Retina (tissue), 1 donor: ENCODE results near the gene RPS26.
A peak's percentile ranks its signal among the peaks of the same experiment; 100 is the strongest.
"Not testable (repeated sequence)": the region's sequence is repeated elsewhere in the genome, so short reads cannot be mapped to it uniquely, and the experiment has no call there.

Experiments used
- DNase-seq: peaks from one replicate; pipeline ENCODE4 v3.0.0-alpha.2; 2016

RPS26 gene

GRCh38 chr12:56041552-56042429, at the start of gene RPS26:
Gene RPS26, plus strand, starts transcription at chr12:56041918. Its CDS starts 249 bp downstream, at chr12:56042167.
- peak; percentile 99 for DNase-seq

- DNase-seq, result no peak
Observed at GRCh38 chr12:55993230-55993853, 48.4 kb upstream of the RPS26 start.

GRCh38 chr12:55995366-55995765, 46.4 kb upstream of the RPS26 start:
- no peak for DNase-seq

GRCh38 chr12:55996201-55996714, 45.5 kb upstream of the RPS26 start:
- peak; percentile 74 for DNase-seq

GRCh38 chr12:55996715-55997534, 44.8 kb upstream of the RPS26 start, which contains the start of gene SUOX:
Gene SUOX, plus strand, starts transcription at chr12:55997276. Its CDS starts 4,946 bp downstream, at chr12:56002222.
- peak; percentile 91 for DNase-seq

GRCh38 chr12:55997535-55997859, 44.2 kb upstream of the RPS26 start:
- no peak for DNase-seq

- DNase-seq, result not testable (repeated sequence)
Observed at GRCh38 chr12:55999522-55999921, 42.2 kb upstream of the RPS26 start.

GRCh38 chr12:55999999-56000540, 41.6 kb upstream of the RPS26 start:
- not testable (repeated sequence) for DNase-seq

GRCh38 chr12:56001487-56002100, 40.1 kb upstream of the RPS26 start:
- no peak for DNase-seq

GRCh38 chr12:56003376-56003775, 38.3 kb upstream of the RPS26 start:
- DNase-seq, result not testable (repeated sequence)

- no peak for DNase-seq
Observed at GRCh38 chr12:56004211-56004610, 37.5 kb upstream of the RPS26 start.

- DNase-seq, result peak; percentile 76
Observed at GRCh38 chr12:56007564-56008559, 33.9 kb upstream of the RPS26 start.

GRCh38 chr12:56010111-56010570, 31.6 kb upstream of the RPS26 start:
- DNase-seq, result no peak

GRCh38 chr12:56011509-56012090, 30.1 kb upstream of the RPS26 start:
- no peak for DNase-seq

- peak; percentile 26 for DNase-seq
Observed at GRCh38 chr12:56013482-56013881, 28.2 kb upstream of the RPS26 start.

GRCh38 chr12:56014205-56014604, 27.5 kb upstream of the RPS26 start:
- DNase-seq, result no peak

- DNase-seq, result no peak
Observed at GRCh38 chr12:56017181-56017580, 24.5 kb upstream of the RPS26 start.

GRCh38 chr12:56018356-56018755, 23.4 kb upstream of the RPS26 start:
- DNase-seq, result no peak

GRCh38 chr12:56020423-56021184, 21.1 kb upstream of the RPS26 start, which contains the start of gene IKZF4:
Gene IKZF4, plus strand, starts transcription at chr12:56021043. Its CDS starts 451 bp downstream, at chr12:56021494.
- peak; percentile 92 for DNase-seq
